Esophagus muscularis mucosa (tissue), 4 donors: ENCODE data around the gene SLC7A4. TPM values are rescaled to one million over a fixed set of nuclear protein-coding genes. Genes with fewer than 3 reads are reported as not detected.

Source experiments
- DNase-seq: peaks from one replicate; pipeline ENCODE4 v3.0.0-alpha.2; 2017; ENCODE audit errors: extremely low spot score
- H3K27ac ChIP-seq, 4 donors: fragments of 200-600 bp; sonication (generic); replicated peaks in 1 of 4; 1 replicate in 3 of 4; 2 replicates in 1 of 4; pipeline ENCODE4 v1.5.1; 2016 to 2019; ENCODE audit warnings: mild to moderate bottlenecking in 1 of 4
- H3K27me3 ChIP-seq, 4 donors: fragments of 200-600 bp; sonication (generic); one replicate each; pipeline versions ENCODE4 v1.5.1 to v1.6.0; 2016 to 2019
- H3K36me3 ChIP-seq, 4 donors: fragments of 200-600 bp; sonication (generic); one replicate each; pipeline ENCODE4 v1.5.1; 2016 to 2019
- H3K4me1 ChIP-seq, 4 donors: fragments of 200-600 bp; sonication (generic); one replicate each; pipeline ENCODE4 v1.5.1; 2016 to 2019
- H3K4me3 ChIP-seq, 4 donors: fragments of 200-600 bp; sonication (generic); 1 replicate in 2 of 4; 2 replicates in 2 of 4; pipeline ENCODE4 v1.5.1; 2016 to 2019; ENCODE audit warnings: mild to moderate bottlenecking in 4 of 4, moderate library complexity in 1 of 4
- H3K9me3 ChIP-seq, 4 donors: fragments of 200-600 bp; sonication (generic); 1 replicate in 3 of 4; 2 replicates in 1 of 4; pipeline ENCODE4 v1.5.1; 2016 to 2019
- EP300 ChIP-seq: sonication (generic); formaldehyde crosslinking; IDR thresholded peaks from one replicate; pipeline ENCODE4 v1.6.1; 2017; ENCODE audit warnings: antibody characterized with exemption
- POLR2A ChIP-seq: fragments of 450-650 bp; IDR thresholded peaks from one replicate; pipeline ENCODE4 v1.6.1; 2017; ENCODE audit warnings: antibody characterized with exemption, moderate library complexity, mild to moderate bottlenecking, low read depth
- POLR2AphosphoS5 ChIP-seq, 2 donors: sonication (generic); formaldehyde crosslinking; IDR thresholded peaks; one replicate each; pipeline ENCODE4 v1.6.1; 2017; ENCODE audit warnings: antibody characterized with exemption in 2 of 2
- WGBS: methylation state at CpG from one replicate; pipeline ENCODE4 v1.1.5; 2018; 5-methylcytosine and 5-hydroxymethylcytosine counted together
- intact Hi-C: fragments of 100-400 bp; cut with DNase I; formaldehyde crosslinking; loops from one replicate; pipeline ENCODE4 v1.15.1; 2023
- total RNA-seq, 4 donors: library from RNA; depleted of rRNA; stranded (reverse); fragments of >200 nt; gene quantifications; one replicate each; pipeline versions ENCODE4 v1.1.0 to v1.2.1, GENCODE V29; 2016
- TF ChIP-seq, protein P1 (sequence below), 3 experiments: fragments of 200-600 bp in 2 of 3; fragments of 450-650 bp in 1 of 3; sonication (generic) in 2 of 3; IDR thresholded peaks; one replicate each; pipeline ENCODE4 v1.5.1; 2017 to 2019; ENCODE audit warnings: antibody characterized with exemption in 3 of 3, mild to moderate bottlenecking in 2 of 3, moderate library complexity in 1 of 3

The SLC7A4 gene
- total RNA-seq, 4 donors from 2014 or later: 0.23 to 0.42 (median 0.36) TPM

DNA sequence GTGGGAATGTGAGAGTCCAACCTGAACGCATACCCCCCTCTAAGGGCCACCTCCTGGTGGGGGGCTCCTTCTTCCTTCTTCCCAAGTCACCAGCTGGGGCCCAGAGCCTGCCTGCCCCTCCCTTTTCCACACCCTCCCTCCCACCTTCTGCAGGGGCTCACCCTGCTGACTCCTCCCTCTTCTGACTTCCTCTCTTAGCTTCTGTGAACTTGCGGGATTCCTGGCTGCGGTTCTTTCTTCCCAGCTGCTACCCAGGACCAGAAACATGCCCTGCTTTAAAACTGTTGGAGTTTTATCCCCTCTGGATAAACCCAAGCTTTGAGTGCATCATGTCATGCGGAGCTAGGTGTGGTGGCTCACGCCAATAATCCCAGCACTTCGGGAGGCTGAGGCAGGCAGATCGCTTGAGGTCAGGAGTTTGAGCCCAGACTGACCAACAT lies 23.5 kb upstream of the SLC7A4 start:
- DNase-seq: no peak
- Histone ChIP-seq H3K27ac (no peak overlapping the region), H3K9me3 (no peaks in the 10 kb centered on the region), H3K4me1 (no peaks in the 10 kb centered on the region), H3K4me3 (no peak overlapping the region), H3K27me3 (peaks cover 0 to 8% (median 0%) of the 10 kb centered on the region in 4 donors), H3K36me3 (no peaks in the 10 kb centered on the region)
- intact Hi-C loops: no loop called here
- WGBS: 61% methylated on average over 7 of the region's 7 CpGs
- TF ChIP-seq, protein P1, sequence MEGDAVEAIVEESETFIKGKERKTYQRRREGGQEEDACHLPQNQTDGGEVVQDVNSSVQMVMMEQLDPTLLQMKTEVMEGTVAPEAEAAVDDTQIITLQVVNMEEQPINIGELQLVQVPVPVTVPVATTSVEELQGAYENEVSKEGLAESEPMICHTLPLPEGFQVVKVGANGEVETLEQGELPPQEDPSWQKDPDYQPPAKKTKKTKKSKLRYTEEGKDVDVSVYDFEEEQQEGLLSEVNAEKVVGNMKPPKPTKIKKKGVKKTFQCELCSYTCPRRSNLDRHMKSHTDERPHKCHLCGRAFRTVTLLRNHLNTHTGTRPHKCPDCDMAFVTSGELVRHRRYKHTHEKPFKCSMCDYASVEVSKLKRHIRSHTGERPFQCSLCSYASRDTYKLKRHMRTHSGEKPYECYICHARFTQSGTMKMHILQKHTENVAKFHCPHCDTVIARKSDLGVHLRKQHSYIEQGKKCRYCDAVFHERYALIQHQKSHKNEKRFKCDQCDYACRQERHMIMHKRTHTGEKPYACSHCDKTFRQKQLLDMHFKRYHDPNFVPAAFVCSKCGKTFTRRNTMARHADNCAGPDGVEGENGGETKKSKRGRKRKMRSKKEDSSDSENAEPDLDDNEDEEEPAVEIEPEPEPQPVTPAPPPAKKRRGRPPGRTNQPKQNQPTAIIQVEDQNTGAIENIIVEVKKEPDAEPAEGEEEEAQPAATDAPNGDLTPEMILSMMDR (IDR thresholded peaks at IDR 0.05): no peak
- TF ChIP-seq POLR2AphosphoS5 (IDR thresholded peaks at IDR 0.05): no peak
- no peak for TF ChIP-seq EP300
- TF ChIP-seq POLR2A: no peak

DNA sequence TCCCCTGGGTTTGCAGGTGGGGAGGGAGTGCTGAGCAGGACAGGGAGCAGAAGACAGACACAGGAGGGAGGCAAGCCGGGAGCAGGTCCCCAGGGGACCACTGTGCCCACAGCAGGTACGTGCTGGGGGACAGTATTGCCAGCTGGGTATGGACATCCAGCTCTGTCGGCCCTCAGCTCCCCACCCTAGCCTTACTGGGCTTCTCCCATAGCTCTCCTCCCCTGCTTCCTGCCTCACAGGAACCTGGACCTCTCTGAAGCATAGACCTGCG lies 23.1 kb upstream of the SLC7A4 start:
- H3K9me3 ChIP-seq: no peaks in the 10 kb centered on the region
- no peaks in the 10 kb centered on the region for H3K36me3 ChIP-seq
- H3K4me1 ChIP-seq: no peaks in the 10 kb centered on the region
- DNase-seq: no peak
- no peak overlapping the region for H3K27ac ChIP-seq
- H3K27me3 ChIP-seq: peaks cover 0 to 8% (median 0%) of the 10 kb centered on the region in 4 donors
- WGBS: 54% methylated on average over 4 of the region's 4 CpGs
- intact Hi-C loops: no loop called here
- H3K4me3 ChIP-seq: no peak overlapping the region
- TF ChIP-seq POLR2A (no peak), EP300 (no peak), POLR2AphosphoS5 (IDR thresholded peaks at IDR 0.05) (no peak)
- TF ChIP-seq, protein P1 (IDR thresholded peaks at IDR 0.05): no peak

DNA sequence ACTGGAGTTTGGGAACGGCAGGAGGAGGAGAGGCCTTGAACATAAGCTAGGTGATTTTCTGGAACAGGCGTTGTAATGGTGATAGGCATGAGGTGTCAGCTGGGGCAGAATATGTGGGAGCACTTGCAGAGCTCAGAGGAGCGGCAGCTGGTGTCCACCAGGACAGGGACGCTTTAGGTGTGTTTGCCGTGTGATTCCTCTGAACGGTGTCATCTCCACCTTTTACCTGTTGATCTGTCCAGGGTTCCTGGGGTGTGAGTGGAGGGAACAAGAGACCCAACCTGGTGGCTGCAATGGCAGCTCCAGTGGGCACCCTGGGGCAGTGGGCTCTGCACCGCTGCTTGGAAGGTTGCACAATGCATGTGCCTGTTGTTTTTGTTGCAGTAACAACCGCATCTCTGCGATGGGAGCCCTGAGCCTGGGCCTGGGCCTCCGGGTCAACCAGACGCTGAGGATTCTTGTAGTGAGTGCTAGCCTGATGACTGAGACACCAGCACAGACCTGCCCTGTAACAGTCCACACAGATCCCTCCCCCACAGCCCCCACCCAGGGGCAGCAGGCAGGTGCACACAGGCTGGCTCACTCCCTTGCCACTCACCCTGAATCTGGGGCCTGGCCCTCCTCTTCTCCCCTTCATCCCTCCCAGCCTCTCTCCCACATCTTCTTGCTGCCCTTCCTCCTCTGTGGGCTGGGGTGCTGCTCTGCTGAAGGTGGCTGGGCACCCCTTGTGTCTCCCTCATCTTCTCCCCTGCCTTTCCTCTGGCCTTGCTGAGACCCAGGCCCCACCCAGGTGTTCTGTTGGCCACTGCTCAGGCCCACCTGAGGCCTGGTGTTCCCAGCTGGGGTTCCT lies 22.6 kb upstream of the SLC7A4 start:
- intact Hi-C loops: no loop called here
- WGBS: 89% methylated on average over 11 of the region's 11 CpGs
- no peak for DNase-seq

DNA sequence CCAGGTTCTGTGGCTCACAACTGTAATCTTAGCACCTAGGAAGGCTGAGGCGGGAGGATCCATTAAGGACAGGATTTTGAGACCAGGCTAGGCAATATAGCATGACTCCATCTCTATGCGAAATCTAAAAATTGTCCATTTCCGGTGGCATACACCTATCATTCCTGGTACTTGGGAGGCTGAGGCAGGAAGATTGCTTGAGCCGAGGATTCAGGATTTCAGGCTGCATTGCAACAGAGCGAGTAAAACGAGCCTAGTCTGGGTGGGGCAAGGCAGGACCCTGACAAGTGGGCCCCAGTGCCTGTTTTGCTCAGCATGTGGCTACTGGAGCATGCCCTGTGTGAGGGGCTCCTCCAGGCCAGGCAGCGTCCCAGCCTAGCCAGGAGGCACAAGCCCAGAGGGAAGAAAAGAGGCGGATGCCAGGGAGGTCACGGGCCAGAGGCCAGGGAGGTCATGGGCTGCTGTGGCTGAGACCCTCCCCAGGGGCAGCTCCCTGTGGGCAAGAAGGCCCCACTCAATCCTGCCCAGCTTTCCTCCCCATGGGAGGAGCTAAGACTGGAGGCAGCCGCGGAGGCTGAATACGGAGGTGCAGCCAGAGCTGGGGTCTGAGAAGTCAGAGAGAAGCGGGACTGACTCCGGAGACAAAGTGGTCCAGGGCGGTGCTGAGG lies 21.8 kb upstream of the SLC7A4 start:
- Histone ChIP-seq H3K27me3 (peaks cover 0 to 8% (median 0%) of the 10 kb centered on the region in 4 donors), H3K4me1 (no peaks in the 10 kb centered on the region), H3K4me3 (no peak overlapping the region), H3K9me3 (no peaks in the 10 kb centered on the region), H3K27ac (no peak overlapping the region), H3K36me3 (no peaks in the 10 kb centered on the region)
- intact Hi-C loops: no loop called here
- no peak for TF ChIP-seq POLR2AphosphoS5 (IDR thresholded peaks at IDR 0.05)
- TF ChIP-seq EP300: no peak
- TF ChIP-seq, protein P1 (IDR thresholded peaks at IDR 0.05): no peak
- TF ChIP-seq POLR2A: no peak
- no peak for DNase-seq
- 87% methylated on average over 15 of the region's 15 CpGs for WGBS

More for the DNA sequence above, 22.6 kb upstream of the SLC7A4 start:
- no peaks in the 10 kb centered on the region for H3K36me3 ChIP-seq
- H3K9me3 ChIP-seq: no peaks in the 10 kb centered on the region
- no peaks in the 10 kb centered on the region for H3K4me1 ChIP-seq
- no peak overlapping the region for H3K27ac ChIP-seq
- H3K4me3 ChIP-seq: no peak overlapping the region
- H3K27me3 ChIP-seq: peaks cover 0 to 8% (median 0%) of the 10 kb centered on the region in 4 donors
- TF ChIP-seq, protein P1 (IDR thresholded peaks at IDR 0.05): no peak
- TF ChIP-seq POLR2A: no peak
- TF ChIP-seq POLR2AphosphoS5 (IDR thresholded peaks at IDR 0.05): no peak
- TF ChIP-seq EP300: no peak
